ENCODE results near the gene TBXAS1. TPM values are rescaled to one million over a fixed set of nuclear protein-coding genes. Genes with fewer than 3 reads are reported as not detected.

TBXAS1 gene
- total RNA-seq, 2 experiments from 2014 or later, result 3.6 to 5.1 TPM

DNA sequence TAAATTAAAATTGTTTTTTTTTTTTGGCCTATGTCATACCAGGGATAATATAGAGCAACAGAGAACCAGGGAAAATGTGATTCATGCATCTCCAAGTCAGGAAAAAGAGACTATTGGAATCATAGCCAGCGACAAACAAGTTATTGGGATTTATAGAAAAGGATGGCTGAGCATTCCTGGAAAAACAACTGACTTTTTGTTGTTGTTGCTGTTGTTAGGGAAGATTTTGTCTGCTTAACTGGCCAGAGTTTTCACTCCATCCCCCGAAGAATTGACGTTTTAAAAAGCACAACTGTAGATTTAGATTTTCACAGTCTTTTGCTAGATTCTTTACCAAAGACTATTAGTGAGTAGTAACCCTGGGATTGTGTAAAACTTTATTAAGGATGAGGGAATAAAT lies 112.4 kb downstream of the TBXAS1 start:
- DNase-seq (no peak), ATAC-seq (no peak)
- Mint-ChIP-seq H3K9me3 (ENCODE audit: low read depth) (peaks cover 4% of the 10 kb centered on the region), H3K27ac (no peak overlapping the region), H3K4me1 (peaks cover 6% of the 10 kb centered on the region), H3K27me3 (peaks cover 3% of the 10 kb centered on the region), H3K36me3 (ENCODE audit: low read depth) (peaks cover 6% of the 10 kb centered on the region), H3K4me3 (no peak overlapping the region)
- intact Hi-C loops (cut with DNase I, micrococcal nuclease), result no loop called here
- CTCF ChIA-PET, result interaction anchor here (1.1 kb wide), 1 partner anchor 40 kb away, joined by 5 read pairs; no protein-coding TSS in a partner anchor
- POLR2A ChIA-PET, result no interaction called here

DNA sequence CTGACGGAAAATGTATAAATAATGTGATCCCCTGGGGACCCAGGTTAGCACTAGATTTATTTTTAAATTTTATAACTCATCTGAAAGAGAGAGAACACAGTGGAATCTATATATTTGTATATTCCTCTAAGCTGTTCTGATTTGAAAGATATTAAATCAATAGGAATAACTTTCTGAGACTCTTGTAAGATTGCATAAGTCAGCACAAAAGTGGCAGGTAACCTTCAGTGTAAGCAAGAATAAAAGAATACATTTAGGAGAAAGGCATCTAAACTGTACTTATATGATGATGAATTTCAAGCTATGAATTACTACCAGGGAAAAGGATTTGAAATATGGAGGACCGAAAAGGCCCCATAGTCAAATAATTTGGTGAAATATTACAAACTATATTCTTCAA lies 112.8 kb downstream of the TBXAS1 start:
- Mint-ChIP-seq H3K27ac (no peak overlapping the region), H3K4me1 (peaks cover 6% of the 10 kb centered on the region), H3K36me3 (ENCODE audit: low read depth) (peaks cover 9% of the 10 kb centered on the region), H3K9me3 (ENCODE audit: low read depth) (peaks cover 7% of the 10 kb centered on the region), H3K4me3 (no peak overlapping the region), H3K27me3 (peaks cover 3% of the 10 kb centered on the region)
- ChIA-PET POLR2A (no interaction called here), CTCF (no interaction called here)
- DNase-seq (no peak), ATAC-seq (no peak)
- intact Hi-C loops (cut with DNase I, micrococcal nuclease), result no loop called here

- no peak for DNase-seq
- intact Hi-C loops (cut with DNase I, micrococcal nuclease), result no loop called here
These were observed 113.6 kb downstream of the TBXAS1 start for GRCh38 chr7:139942636-139943035.

DNA sequence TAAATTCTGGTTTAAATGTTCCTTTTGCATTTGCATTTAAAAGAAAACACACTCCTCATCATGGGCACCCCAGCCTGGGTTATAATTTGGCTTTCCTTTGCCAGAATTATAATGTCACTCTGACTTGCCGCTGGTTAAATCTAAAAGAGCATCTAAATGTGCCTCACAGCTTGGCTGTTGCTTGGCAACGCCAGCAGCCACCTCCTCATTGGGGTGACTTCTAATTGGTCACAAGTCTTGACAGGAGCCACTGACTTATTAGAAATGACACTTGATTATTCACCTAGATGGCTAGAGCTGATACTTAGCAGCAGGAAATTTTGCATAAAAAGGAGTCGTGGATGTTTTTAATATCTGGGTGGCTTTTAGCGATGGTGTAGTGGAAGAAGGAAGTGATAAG lies 114.3 kb downstream of the TBXAS1 start:
- Mint-ChIP-seq H3K4me3 (no peak overlapping the region), H3K27ac (no peak overlapping the region), H3K9me3 (ENCODE audit: low read depth) (peaks cover 11% of the 10 kb centered on the region), H3K27me3 (peaks cover 3% of the 10 kb centered on the region), H3K36me3 (ENCODE audit: low read depth) (peaks cover 9% of the 10 kb centered on the region), H3K4me1 (peaks cover 6% of the 10 kb centered on the region)
- ATAC-seq (no peak), DNase-seq (no peak)
- ChIA-PET POLR2A (no interaction called here), CTCF (interaction anchor here (0.7 kb wide), 1 partner anchor 683 kb away, joined by 4 read pairs; no protein-coding TSS in a partner anchor)
- intact Hi-C loops (cut with DNase I, micrococcal nuclease), result no loop called here

More at GRCh38 chr7:139942636-139943035, 113.6 kb downstream of the TBXAS1 start:
- ChIA-PET CTCF (no interaction called here), POLR2A (no interaction called here)
- peaks cover 11% of the 10 kb centered on the region for H3K9me3 Mint-ChIP-seq (ENCODE audit: low read depth)
- H3K4me1 Mint-ChIP-seq, result peaks cover 6% of the 10 kb centered on the region
- peaks cover 9% of the 10 kb centered on the region for H3K36me3 Mint-ChIP-seq (ENCODE audit: low read depth)
- H3K4me3 Mint-ChIP-seq, result no peak overlapping the region
- H3K27me3 Mint-ChIP-seq, result peaks cover 3% of the 10 kb centered on the region
- no peak overlapping the region for H3K27ac Mint-ChIP-seq
- ATAC-seq, result no peak

DNA sequence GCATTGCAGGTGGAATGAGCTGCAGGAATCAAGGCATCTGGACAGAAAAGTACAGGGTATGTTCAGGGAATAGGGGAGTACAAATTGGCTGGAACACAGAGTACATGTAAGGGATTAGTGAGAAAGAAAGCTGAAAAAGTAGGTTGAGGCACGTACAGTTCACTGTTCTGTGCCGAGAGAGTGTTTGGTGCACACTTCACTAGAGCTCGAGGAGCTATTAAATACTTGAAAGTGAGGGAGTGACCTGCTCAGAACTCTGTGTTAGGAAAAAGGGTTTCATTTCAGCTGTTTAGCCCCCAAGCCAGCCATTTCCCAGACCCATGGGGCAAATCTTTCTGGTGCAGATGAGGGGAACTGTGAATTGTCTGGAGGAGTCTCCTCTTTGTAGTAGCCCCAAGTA lies 115.2 kb downstream of the TBXAS1 start:
- Mint-ChIP-seq H3K9me3 (ENCODE audit: low read depth) (peaks cover 11% of the 10 kb centered on the region), H3K4me1 (peaks cover 6% of the 10 kb centered on the region), H3K36me3 (ENCODE audit: low read depth) (peaks cover 9% of the 10 kb centered on the region), H3K27ac (no peak overlapping the region), H3K4me3 (no peak overlapping the region), H3K27me3 (peaks cover 3% of the 10 kb centered on the region)
- ATAC-seq (no peak), DNase-seq (no peak)
- ChIA-PET POLR2A (no interaction called here), CTCF (interaction anchor here (0.9 to 1.7 kb wide), 2 partner anchors 18 to 157 kb away, joined by 3 read pairs; no protein-coding TSS in a partner anchor)
- intact Hi-C loops (cut with DNase I, micrococcal nuclease), result no loop called here

- ATAC-seq, result no peak
- H3K27ac Mint-ChIP-seq, result no peak overlapping the region
- DNase-seq, result no peak
- H3K36me3 Mint-ChIP-seq (ENCODE audit: low read depth), result peaks cover 9% of the 10 kb centered on the region
- H3K4me3 Mint-ChIP-seq, result no peak overlapping the region
- intact Hi-C loops (cut with DNase I, micrococcal nuclease), result no loop called here
- H3K9me3 Mint-ChIP-seq (ENCODE audit: low read depth), result peaks cover 11% of the 10 kb centered on the region
- H3K4me1 Mint-ChIP-seq, result no peaks in the 10 kb centered on the region
- ChIA-PET POLR2A (no interaction called here), CTCF (interaction anchor here (0.8 kb wide), 1 partner anchor 442 kb away, joined by 3 read pairs; no protein-coding TSS in a partner anchor)
- H3K27me3 Mint-ChIP-seq, result no peaks in the 10 kb centered on the region
These were observed 117.5 kb downstream of the TBXAS1 start for GRCh38 chr7:139946533-139946932.

- DNase-seq (no peak), ATAC-seq (no peak)
- POLR2A ChIA-PET, result interaction anchor here (0.8 kb wide), 1 partner anchor 10 kb away, joined by 8 read pairs; no protein-coding TSS in a partner anchor
- no peaks in the 10 kb centered on the region for H3K4me1 Mint-ChIP-seq
- peaks cover 9% of the 10 kb centered on the region for H3K36me3 Mint-ChIP-seq (ENCODE audit: low read depth)
- peaks cover 11% of the 10 kb centered on the region for H3K9me3 Mint-ChIP-seq (ENCODE audit: low read depth)
- no peak overlapping the region for H3K27ac Mint-ChIP-seq
- no peaks in the 10 kb centered on the region for H3K27me3 Mint-ChIP-seq
- no peak overlapping the region for H3K4me3 Mint-ChIP-seq
- intact Hi-C loops (cut with DNase I, micrococcal nuclease), result no loop called here
- CTCF ChIA-PET, result interaction anchor here (0.6 to 0.8 kb wide), 2 partner anchors 30 to 442 kb away, joined by 3 read pairs; no protein-coding TSS in a partner anchor
These were observed 118.0 kb downstream of the TBXAS1 start for GRCh38 chr7:139947021-139947420.

- no peak for ATAC-seq
- intact Hi-C loops (cut with DNase I, micrococcal nuclease), result no loop called here
- DNase-seq, result no peak
- no peaks in the 10 kb centered on the region for H3K27me3 Mint-ChIP-seq
- ChIA-PET POLR2A (no interaction called here), CTCF (no interaction called here)
- H3K9me3 Mint-ChIP-seq (ENCODE audit: low read depth), result peaks cover 11% of the 10 kb centered on the region
- peaks cover 9% of the 10 kb centered on the region for H3K36me3 Mint-ChIP-seq (ENCODE audit: low read depth)
- H3K4me3 Mint-ChIP-seq, result no peak overlapping the region
- no peaks in the 10 kb centered on the region for H3K4me1 Mint-ChIP-seq
- H3K27ac Mint-ChIP-seq, result no peak overlapping the region
These were observed 119.1 kb downstream of the TBXAS1 start for GRCh38 chr7:139948167-139948566.

- ChIA-PET CTCF (interaction anchor here (0.5 to 1.5 kb wide), 2 partner anchors 330 to 347 kb away, joined by 3 read pairs; no protein-coding TSS in a partner anchor), POLR2A (no interaction called here)
- H3K4me1 Mint-ChIP-seq, result no peaks in the 10 kb centered on the region
- no peak overlapping the region for H3K27ac Mint-ChIP-seq
- H3K36me3 Mint-ChIP-seq (ENCODE audit: low read depth), result peaks cover 9% of the 10 kb centered on the region
- intact Hi-C loops (cut with DNase I, micrococcal nuclease), result no loop called here
- no peak for DNase-seq
- H3K27me3 Mint-ChIP-seq, result no peaks in the 10 kb centered on the region
- peaks cover 11% of the 10 kb centered on the region for H3K9me3 Mint-ChIP-seq (ENCODE audit: low read depth)
- no peak for ATAC-seq
- no peak overlapping the region for H3K4me3 Mint-ChIP-seq
These were observed 119.7 kb downstream of the TBXAS1 start for GRCh38 chr7:139948587-139949335.

DNA sequence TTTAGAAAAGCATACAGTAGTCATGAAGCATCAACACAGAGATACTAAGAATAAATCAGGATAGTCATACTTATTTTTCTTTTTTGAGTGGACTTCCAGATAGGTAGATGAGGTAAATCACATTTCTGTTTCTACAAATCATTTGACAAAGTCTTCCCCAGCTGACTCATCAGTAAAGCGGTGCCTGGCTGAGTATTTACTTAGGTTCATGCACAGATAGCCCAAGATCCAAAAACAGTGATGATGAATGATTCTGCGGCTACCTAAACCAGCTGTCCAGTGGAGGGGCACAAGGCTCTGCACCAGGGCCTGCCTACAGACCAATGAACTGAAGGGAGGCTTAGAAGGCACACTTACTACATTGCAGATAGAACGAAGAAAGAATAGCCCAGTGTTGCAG lies 120.6 kb downstream of the TBXAS1 start:
- Mint-ChIP-seq H3K4me3 (no peak overlapping the region), H3K4me1 (no peaks in the 10 kb centered on the region), H3K27ac (no peak overlapping the region), H3K9me3 (ENCODE audit: low read depth) (peaks cover 11% of the 10 kb centered on the region), H3K27me3 (no peaks in the 10 kb centered on the region), H3K36me3 (ENCODE audit: low read depth) (peaks cover 9% of the 10 kb centered on the region)
- CTCF ChIA-PET, result interaction anchor here (1.5 kb wide), 1 partner anchor 348 kb away, joined by 3 read pairs; no protein-coding TSS in a partner anchor
- no peak for DNase-seq
- intact Hi-C loops (cut with DNase I, micrococcal nuclease), result no loop called here
- POLR2A ChIA-PET, result interaction anchor here (0.6 kb wide), 1 partner anchor 110 kb away, joined by 3 read pairs; no protein-coding TSS in a partner anchor
- ATAC-seq, result no peak

DNA sequence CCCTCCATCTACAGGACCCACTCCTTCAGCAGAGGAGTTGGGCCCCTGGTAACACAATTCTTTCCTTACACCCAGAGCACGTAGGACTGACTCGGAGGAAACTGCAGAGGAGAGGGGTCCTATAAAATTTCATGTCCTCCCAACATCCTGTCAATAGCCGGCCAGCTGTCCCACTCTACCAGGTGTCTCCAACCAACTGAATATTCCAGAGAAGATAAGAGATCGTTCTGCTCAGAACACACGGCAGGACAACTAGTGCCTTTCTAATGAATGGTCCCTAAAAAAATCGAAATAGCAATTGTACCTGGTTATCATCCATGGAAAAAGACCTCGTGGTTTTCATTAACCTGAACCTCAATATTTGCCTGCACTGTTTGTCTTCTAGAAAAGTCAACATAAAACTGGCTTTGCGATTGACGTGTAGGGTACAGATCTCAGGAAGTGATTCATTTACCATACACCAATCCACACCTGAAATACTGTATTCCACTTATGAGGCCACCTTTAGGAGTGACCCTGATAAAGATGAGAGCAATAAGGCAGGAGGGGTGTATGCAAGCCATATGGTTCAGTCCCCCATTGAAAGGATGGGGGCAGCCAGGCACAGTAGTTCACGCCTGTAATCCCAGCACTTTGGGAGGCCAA lies 121.9 kb downstream of the TBXAS1 start:
- H3K27ac Mint-ChIP-seq, result no peak overlapping the region
- H3K4me1 Mint-ChIP-seq, result no peaks in the 10 kb centered on the region
- ATAC-seq (no peak), DNase-seq (no peak)
- H3K27me3 Mint-ChIP-seq, result no peaks in the 10 kb centered on the region
- no peak overlapping the region for H3K4me3 Mint-ChIP-seq
- peaks cover 2% of the 10 kb centered on the region for H3K36me3 Mint-ChIP-seq (ENCODE audit: low read depth)
- peaks cover 8% of the 10 kb centered on the region for H3K9me3 Mint-ChIP-seq (ENCODE audit: low read depth)
- CTCF ChIA-PET, result no interaction called here
- intact Hi-C loops (cut with DNase I, micrococcal nuclease), result no loop called here
- POLR2A ChIA-PET, result no interaction called here

GRCh38 chr7:139953229-139953628 lies 124.2 kb downstream of the TBXAS1 start:
- Mint-ChIP-seq H3K27ac (no peak overlapping the region), H3K36me3 (ENCODE audit: low read depth) (no peaks in the 10 kb centered on the region), H3K27me3 (no peaks in the 10 kb centered on the region), H3K4me1 (no peaks in the 10 kb centered on the region), H3K4me3 (no peak overlapping the region), H3K9me3 (ENCODE audit: low read depth) (no peaks in the 10 kb centered on the region)
- ATAC-seq (no peak), DNase-seq (no peak)
- intact Hi-C loops (cut with DNase I, micrococcal nuclease), result no loop called here
- ChIA-PET POLR2A (no interaction called here), CTCF (interaction anchor here (1.0 kb wide), 1 partner anchor 71 kb away, joined by 3 read pairs; no protein-coding TSS in a partner anchor)

All from activated CD4-positive, alpha-beta T cell treated with anti-CD3 and anti-CD28 coated beads for 36 hours (primary cell).